MM.1S (cell line): ENCODE data around the gene SLC7A1.

Source experiments
- DNase-seq: peaks from one replicate; pipeline ENCODE4 v3.0.0-alpha.2; 2015
- H2AFZ ChIP-seq: fragments of 300-600 bp; sonication (generic); 2 replicates; pipeline ENCODE4 v1.6.0; 2016; ENCODE audit warnings: antibody characterized with exemption, low read length
- H3F3A ChIP-seq: fragments of 300-600 bp; sonication (generic); 2 replicates; pipeline ENCODE4 v1.6.1; 2016; ENCODE audit warnings: mild to moderate bottlenecking, antibody characterized with exemption, low read length, moderate library complexity, mixed read lengths; ENCODE audit not compliant: insufficient read depth
- H3K27ac ChIP-seq: fragments of 300-600 bp; sonication (generic); 2 replicates; pipeline ENCODE4 v1.5.1; 2016; ENCODE audit warnings: mild to moderate bottlenecking, low read length
- H3K27me3 ChIP-seq: fragments of 300-600 bp; sonication (generic); replicated peaks from 2 replicates; pipeline ENCODE4 v1.6.0; 2016; ENCODE audit warnings: low read length; ENCODE audit not compliant: insufficient read depth
- H3K36me3 ChIP-seq: fragments of 300-600 bp; sonication (generic); replicated peaks from 2 replicates; pipeline ENCODE4 v1.6.1; 2016; ENCODE audit warnings: mild to moderate bottlenecking, low read length, mixed read lengths; ENCODE audit not compliant: insufficient read depth
- H3K4me1 ChIP-seq: fragments of 300-600 bp; sonication (generic); 2 replicates; pipeline ENCODE4 v1.6.1; 2016; ENCODE audit warnings: low read length, mixed read lengths
- H3K4me2 ChIP-seq: fragments of 300-600 bp; sonication (generic); 2 replicates; pipeline ENCODE4 v1.6.0; 2016; ENCODE audit warnings: low read depth, low read length
- H3K4me3 ChIP-seq: fragments of 300-600 bp; sonication (generic); 2 replicates; pipeline ENCODE4 v1.5.1; 2016; ENCODE audit warnings: low read length, mixed read lengths
- H3K79me2 ChIP-seq: fragments of 300-600 bp; sonication (generic); 2 replicates; pipeline ENCODE4 v1.6.1; 2016; ENCODE audit warnings: mixed run types, low read length, mixed read lengths
- H3K9ac ChIP-seq: fragments of 300-600 bp; sonication (generic); 2 replicates; pipeline ENCODE4 v1.6.1; 2016; ENCODE audit warnings: low read length, mixed read lengths
- H3K9me2 ChIP-seq: fragments of 300-600 bp; sonication (generic); replicated peaks from 2 replicates; pipeline ENCODE4 v1.6.1; 2016; ENCODE audit warnings: mild to moderate bottlenecking, low read length, mixed read lengths; ENCODE audit not compliant: insufficient read depth
- H3K9me3 ChIP-seq: fragments of 300-600 bp; sonication (generic); replicated peaks from 2 replicates; pipeline ENCODE4 v1.6.1; 2016; ENCODE audit warnings: mild to moderate bottlenecking, low read length, mixed read lengths; ENCODE audit not compliant: insufficient read depth
- H4K20me1 ChIP-seq: fragments of 300-600 bp; sonication (generic); 2 replicates; pipeline ENCODE4 v1.6.1; 2016; ENCODE audit warnings: mild to moderate bottlenecking, low read length, moderate library complexity, mixed read lengths; ENCODE audit not compliant: insufficient read depth
- CTCF ChIP-seq: fragments of 300-600 bp; sonication (generic); IDR thresholded peaks from 2 replicates; pipeline ENCODE4 v1.5.1; 2016; ENCODE audit warnings: antibody characterized with exemption, low read length, mixed read lengths
- EZH2 ChIP-seq: fragments of 300-600 bp; sonication (generic); optimal IDR thresholded peaks from 2 replicates; pipeline ENCODE3; 2017; ENCODE audit warnings: low read depth, mild to moderate bottlenecking, antibody characterized with exemption, low read length, mixed read lengths
- EZH2phosphoT487 ChIP-seq: fragments of 300-600 bp; sonication (generic); IDR thresholded peaks from 2 replicates; pipeline ENCODE4 v1.6.1; 2018; ENCODE audit warnings: antibody characterized with exemption, low read length

Gene SLC7A1

GRCh38 chr13:29571876-29572570, 23.5 kb downstream of the SLC7A1 start:
- H3K36me3 ChIP-seq, result no peaks in the 10 kb centered on the region
- no peak overlapping the region for H2AFZ ChIP-seq
- H3K27ac ChIP-seq, result no peak overlapping the region
- no peak for DNase-seq
- no peaks in the 10 kb centered on the region for H3K9me2 ChIP-seq
- no peak for TF ChIP-seq EZH2
- no peak for TF ChIP-seq EZH2phosphoT487
- no peak for TF ChIP-seq CTCF
- no peaks in the 10 kb centered on the region for H3K4me1 ChIP-seq
- H3K4me3 ChIP-seq, result no peak overlapping the region
- no peak overlapping the region for H3K9ac ChIP-seq
- no peak overlapping the region for H3K4me2 ChIP-seq
- H3K9me3 ChIP-seq, result no peaks in the 10 kb centered on the region
- no peaks in the 10 kb centered on the region for H4K20me1 ChIP-seq
- H3F3A ChIP-seq, result no peaks in the 10 kb centered on the region
- no peaks in the 10 kb centered on the region for H3K27me3 ChIP-seq
- H3K79me2 ChIP-seq, result peaks cover 98% of the 10 kb centered on the region

GRCh38 chr13:29570051-29570654, 25.3 kb downstream of the SLC7A1 start:
- TF ChIP-seq EZH2phosphoT487 (no peak), CTCF (no peak), EZH2 (no peak)
- Histone ChIP-seq H3F3A (no peaks in the 10 kb centered on the region), H3K4me1 (no peaks in the 10 kb centered on the region), H3K4me3 (no peak overlapping the region), H3K27me3 (no peaks in the 10 kb centered on the region), H3K9me3 (no peaks in the 10 kb centered on the region), H3K9ac (no peak overlapping the region), H3K79me2 (peaks cover 98% of the 10 kb centered on the region), H3K4me2 (no peak overlapping the region), H3K36me3 (no peaks in the 10 kb centered on the region), H4K20me1 (no peaks in the 10 kb centered on the region), H2AFZ (no peak overlapping the region), H3K9me2 (no peaks in the 10 kb centered on the region), H3K27ac (no peak overlapping the region)
- DNase-seq, result no peak

GRCh38 chr13:29569253-29570050, 26.0 kb downstream of the SLC7A1 start:
- no peak for DNase-seq
- Histone ChIP-seq H3K9me2 (no peaks in the 10 kb centered on the region), H3K4me2 (no peak overlapping the region), H3K9me3 (no peaks in the 10 kb centered on the region), H3K27me3 (no peaks in the 10 kb centered on the region), H3K36me3 (no peaks in the 10 kb centered on the region), H3F3A (no peaks in the 10 kb centered on the region), H3K9ac (no peak overlapping the region), H3K79me2 (peaks cover 98% of the 10 kb centered on the region), H4K20me1 (no peaks in the 10 kb centered on the region), H3K4me1 (no peaks in the 10 kb centered on the region), H3K4me3 (no peak overlapping the region), H2AFZ (no peak overlapping the region), H3K27ac (no peak overlapping the region)
- no peak for TF ChIP-seq EZH2
- no peak for TF ChIP-seq EZH2phosphoT487
- no peak for TF ChIP-seq CTCF
